Activated CD8-positive, alpha-beta memory T cell treated with anti-CD3 and anti-CD28 coated beads, Interleukin-2, amount 50 U/mL, for 1 hour (primary cell): ENCODE measurements around the gene SDK1.
A peak's percentile ranks its signal among the peaks of the same experiment; 100 is the strongest.
"Not testable (repeated sequence)": the region's sequence is repeated elsewhere in the genome, so short reads cannot be mapped to it uniquely, and the experiment has no call there.

Experiments
- DNase-seq: peaks from one replicate; pipeline ENCODE4 v3.0.0-alpha.2; 2020; ENCODE audit errors: extremely low read depth

The SDK1 gene

GRCh38 chr7:3649678-3650440 is 348.8 kb downstream of the SDK1 start:
- DNase-seq: no peak

DNA sequence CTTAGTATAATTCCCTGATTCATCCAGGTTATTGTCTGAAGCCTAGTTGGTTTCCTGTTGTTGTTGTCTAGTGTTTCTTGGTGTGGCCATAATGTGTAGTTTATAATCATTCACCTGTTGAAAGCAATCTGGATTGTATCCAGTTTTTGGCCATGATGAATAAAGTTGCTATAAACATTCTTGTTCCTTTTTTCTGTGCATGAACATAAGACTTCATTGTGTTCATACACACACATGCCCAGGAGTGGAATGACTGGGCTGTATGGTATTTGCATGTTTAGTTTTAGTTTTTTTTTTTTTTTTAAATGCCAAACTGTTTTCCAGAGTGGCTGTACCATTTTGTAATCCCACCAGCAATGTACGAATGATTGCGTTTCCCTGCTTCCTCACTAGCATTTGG is 349.8 kb downstream of the SDK1 start:
- DNase-seq: no peak

DNA sequence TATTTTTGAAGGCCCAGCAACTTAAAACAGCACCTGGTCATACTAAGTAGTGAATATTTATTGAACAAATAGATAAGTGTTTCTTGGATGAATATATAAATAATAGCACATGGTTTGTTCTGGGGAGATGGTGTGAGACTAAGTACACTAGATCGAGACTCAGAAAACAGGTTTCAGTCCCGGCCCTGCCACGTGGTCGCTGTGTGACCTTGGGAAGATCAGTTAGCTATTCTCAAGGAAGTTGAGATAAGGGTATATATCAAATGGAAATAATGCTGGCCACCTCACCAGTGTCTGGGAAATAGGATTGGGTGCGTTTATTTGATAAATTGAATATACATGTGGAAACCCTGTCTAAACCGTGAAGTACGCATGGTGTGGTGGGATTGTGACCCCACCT is 354.6 kb downstream of the SDK1 start:
- no peak for DNase-seq

- DNase-seq: no peak
Measured at GRCh38 chr7:3657206-3657605, 356.2 kb downstream of the SDK1 start.

DNA sequence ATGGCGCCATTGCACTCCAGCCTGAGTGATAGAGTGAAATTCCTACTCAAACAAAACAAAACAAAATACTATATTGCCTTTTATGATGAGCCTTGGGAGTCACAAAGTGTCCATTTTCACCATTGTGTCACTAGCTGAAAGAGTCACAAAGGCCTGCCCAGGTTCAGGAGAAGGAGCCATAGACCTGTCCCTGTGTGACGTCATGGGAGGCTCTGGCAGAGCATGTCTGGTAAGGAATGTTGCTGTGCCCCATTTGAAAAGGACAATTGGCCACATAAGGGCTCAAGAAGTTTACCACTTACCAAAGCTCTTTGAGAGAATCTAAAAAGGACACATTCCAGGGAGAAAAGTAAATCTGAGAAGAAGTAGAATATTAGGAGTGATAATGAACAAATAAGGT is 367.7 kb downstream of the SDK1 start:
- no peak for DNase-seq

DNA sequence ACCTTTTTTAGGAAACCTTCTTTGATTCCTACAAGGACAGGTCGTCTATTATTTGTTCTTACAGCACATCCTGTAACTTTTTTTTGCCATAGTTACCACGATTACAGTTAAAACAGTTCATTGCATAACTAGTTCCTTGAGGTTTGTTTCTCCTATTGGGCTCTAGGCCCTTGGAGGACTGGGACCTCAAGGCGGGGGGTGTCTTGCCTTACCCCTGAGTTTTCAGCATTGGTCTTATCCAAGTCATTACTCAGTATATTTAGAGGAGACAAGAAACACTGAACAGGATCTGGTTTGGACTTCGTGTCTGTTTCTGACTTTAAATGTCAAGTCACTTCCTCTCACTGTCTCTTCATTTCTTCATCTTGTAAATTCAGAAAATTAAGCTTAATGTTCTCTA is 369.8 kb downstream of the SDK1 start:
- DNase-seq: no peak

DNA sequence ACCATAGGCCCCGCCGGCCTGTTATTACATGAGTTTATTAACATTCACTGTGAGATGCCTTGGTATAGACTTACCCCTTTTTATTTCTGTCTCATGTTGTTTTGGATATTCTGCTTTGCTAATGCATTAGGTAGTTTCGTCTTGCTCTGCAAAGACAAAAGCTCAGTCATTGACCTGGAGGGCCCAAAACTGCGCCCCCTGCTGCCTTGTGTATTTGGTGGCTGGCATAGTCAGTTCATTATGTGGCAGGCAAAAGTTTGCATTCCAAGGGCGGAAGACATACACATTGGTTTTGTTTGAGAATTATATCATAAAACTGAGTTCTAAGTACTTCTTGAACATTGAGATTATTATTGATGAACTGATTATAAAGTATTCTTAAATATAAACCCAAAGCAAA is 372.5 kb downstream of the SDK1 start:
- peak; percentile 7 for DNase-seq

DNA sequence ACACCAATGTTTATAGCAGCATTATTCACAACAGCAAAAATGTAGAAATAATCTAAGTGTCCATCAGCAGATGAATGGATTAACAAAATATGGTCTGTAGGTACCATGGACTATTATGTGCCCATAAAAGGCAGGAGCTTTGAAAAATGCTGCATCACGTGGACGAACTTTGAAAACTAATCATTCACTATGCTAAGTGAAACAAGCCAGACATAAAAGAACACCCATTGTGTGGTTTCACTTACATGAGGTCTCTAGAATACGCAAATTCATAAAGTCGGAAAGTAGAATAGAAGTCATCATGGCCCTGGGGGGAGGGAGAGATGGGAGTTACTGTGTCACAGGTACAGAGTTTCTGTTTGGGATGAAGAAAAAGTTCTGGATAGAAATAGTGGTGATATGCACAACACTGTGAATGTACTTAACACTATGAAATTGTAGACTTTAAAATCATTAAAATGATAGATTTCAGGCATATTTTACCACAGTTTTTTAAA is 377.3 kb downstream of the SDK1 start:
- no peak for DNase-seq

- no peak for DNase-seq
Measured at GRCh38 chr7:3682028-3682710, 381.1 kb downstream of the SDK1 start.

DNA sequence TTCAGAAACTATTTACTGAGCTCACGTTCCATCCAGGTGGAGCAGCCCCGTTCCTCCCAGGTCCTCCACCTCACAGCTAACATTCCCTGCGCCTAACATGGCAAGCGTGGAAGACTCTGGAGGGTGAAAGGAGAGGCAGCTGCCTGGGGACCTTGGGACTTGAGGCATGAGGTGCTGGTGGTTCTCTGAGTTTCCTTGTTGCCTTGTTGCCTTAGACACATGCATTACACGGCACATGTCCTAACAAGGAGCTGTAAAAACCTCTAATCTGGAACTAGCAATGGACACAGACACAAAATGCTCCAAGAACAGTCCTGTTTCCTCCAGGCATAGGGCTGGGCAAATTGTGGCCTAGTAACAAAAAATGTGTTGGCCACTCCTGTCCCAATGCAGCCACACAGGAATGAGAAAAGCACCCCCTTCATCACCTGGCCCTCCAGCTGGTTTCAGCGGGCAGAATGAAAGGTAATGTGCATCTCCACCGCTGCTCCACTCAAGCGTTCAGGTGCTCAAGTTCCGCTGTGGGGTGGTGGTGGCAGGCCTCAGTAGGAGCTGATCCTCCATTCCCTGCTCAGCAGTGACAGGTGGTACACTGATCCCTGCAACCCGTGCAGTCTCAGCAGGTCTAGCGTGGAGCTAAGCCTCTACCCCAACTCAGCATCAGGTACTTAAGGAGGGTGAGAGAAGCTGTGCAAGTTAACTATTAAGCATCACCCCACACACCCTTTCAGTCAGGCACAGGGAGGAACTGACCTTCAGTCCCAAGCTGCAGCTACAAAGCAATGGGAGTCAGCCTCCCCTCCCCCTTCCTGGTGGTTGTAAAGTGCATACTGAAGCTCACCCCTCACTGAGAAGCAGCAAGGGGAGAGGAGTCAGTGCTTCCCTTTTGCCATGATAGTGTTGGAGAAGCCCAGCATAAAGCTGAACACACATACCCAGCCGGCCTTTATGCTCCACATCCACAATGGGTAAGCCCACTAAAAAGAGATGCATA is 382.8 kb downstream of the SDK1 start:
- no peak for DNase-seq

GRCh38 chr7:3688071-3688470 is 387.0 kb downstream of the SDK1 start:
- DNase-seq: no peak

GRCh38 chr7:3688842-3689241 is 387.8 kb downstream of the SDK1 start:
- DNase-seq: no peak

DNA sequence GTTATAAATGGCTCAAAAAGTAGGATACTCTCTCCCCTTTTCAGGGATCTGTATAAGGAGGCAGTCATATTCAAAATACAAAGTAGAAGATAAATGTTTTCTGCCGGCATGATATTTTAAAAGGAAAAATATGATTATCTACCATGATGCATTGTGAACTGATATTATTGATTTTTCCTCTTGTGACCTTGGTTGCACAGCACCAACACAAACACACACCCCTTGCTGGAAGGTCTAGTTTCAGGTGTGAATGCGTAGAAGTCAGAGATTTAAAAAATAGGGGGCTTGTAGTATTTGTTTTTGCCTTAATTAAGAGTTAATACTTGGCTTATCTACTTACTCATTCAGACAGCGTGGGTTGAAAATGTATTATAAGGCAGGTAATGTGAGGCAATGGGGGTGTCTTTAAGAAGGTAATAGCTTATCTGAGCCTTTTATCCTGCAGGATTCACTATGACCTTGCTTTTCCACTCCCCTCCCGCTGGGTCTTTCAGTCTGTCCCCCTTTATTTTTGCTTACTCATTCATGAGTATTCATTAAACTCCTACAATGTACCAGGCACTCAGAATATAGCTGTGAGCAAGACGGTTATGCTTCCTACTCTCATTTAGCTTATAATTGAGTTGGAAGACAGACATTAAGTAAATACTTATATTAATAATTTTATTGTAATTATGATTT is 390.6 kb downstream of the SDK1 start:
- no peak for DNase-seq

DNA sequence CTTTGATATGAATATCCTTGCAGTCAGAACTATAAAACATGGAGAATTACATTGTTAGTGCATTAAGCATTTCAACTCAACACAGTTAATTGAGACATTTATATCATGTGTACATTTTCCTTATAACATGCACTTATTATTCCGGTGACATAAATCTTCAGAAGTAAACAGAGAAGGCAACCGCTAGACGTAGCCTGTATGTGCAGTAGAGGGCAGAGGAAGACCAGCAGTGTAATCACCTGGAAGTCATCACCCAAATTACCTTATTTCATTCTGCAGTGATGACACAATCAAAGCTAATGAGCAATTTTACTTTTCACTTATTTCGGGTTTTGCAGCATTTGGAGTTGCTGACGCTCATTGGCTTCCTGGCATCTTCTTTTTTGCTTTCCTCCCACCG is 394.6 kb downstream of the SDK1 start:
- no peak for DNase-seq

DNA sequence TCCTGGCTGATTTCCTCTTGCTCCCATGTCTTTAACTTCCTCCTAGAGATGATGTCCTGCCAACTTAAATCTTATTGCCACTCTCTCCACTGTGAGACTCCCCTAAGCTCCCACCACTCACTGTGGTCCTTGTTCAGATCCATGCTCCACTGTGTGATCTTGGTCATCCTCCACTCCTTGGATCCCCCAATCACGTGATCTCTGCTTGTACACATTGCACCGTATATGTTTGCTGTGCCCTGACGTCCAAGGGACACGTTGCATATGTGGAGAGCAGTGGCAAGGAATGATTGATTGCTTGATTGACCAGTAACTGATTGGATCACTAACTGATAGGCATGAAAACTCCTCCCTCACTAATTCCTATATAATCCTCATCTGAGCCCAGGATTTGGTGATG is 395.1 kb downstream of the SDK1 start:
- no peak for DNase-seq

- DNase-seq: no peak
Measured at GRCh38 chr7:3697472-3697871, 396.4 kb downstream of the SDK1 start.

- DNase-seq: no peak
Measured at GRCh38 chr7:3705258-3705657, 404.2 kb downstream of the SDK1 start.

GRCh38 chr7:3706091-3706490 is 405.0 kb downstream of the SDK1 start:
- not testable (repeated sequence) for DNase-seq

DNA sequence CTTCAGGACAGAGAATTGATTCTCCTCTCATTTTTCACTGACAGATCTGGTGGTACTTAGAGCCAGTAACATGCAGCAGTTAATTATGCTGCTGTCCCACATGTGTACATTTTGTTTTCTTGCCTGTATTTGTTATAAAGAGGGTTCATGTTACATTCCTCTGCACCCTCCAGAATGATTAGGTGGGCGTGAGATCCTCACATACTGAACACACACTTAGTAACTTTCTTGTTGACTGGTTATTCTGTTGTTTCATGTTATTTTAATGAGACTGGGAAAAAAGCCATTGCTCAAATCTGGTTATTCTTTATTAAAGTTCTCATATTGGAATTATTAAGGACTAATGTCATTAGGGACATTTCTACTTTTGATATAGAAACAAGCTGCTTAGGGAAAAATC is 409.1 kb downstream of the SDK1 start:
- no peak for DNase-seq

DNA sequence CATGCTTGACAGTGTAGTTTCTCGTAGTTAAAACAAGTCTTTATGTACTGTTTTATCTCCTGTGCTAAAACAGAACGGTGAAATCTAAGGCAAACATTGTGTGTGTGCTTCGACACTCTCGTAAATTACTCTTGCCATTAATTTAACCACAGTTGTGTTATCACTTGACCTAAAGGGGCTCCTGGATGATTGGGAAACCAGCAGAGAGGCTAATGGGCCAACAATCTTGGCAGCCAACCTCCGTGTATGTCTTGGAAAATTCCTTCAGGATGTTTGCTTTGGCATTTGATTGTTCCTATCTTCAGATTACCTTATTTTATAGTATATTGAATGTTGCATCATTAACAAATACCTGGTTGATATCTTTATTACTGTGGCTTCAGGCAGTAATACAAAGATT is 409.5 kb downstream of the SDK1 start:
- no peak for DNase-seq

DNA sequence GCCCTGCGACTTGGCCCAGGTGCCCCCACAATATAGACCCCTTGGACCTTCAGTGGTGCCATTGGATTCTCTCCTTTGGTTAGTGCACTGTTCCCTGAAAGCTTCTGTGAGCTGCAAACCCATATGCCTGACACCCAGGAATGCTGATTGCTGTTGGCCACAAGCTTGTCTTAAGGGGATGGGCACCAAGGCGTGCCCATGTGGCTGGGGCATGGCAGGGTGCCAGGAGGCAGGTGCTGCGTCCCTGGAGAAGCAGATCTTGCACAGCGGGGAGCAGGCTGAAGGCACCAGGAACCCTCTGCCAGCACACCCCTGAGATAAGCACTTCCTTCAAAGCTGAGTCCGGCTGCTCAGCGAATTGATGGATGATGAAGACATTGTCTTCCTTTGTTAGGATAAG is 411.8 kb downstream of the SDK1 start:
- DNase-seq: no peak

- no peak for DNase-seq
Measured at GRCh38 chr7:3721422-3721821, 420.4 kb downstream of the SDK1 start.
